CD4-positive, CD25-positive, alpha-beta regulatory T cell (primary cell): ENCODE results near the gene AKNAD1. TPM values are rescaled to one million over a fixed set of nuclear protein-coding genes. Genes with fewer than 3 reads are reported as not detected.

Source experiments
- ATAC-seq, 2 donors: fragments of 150-1000 bp; cut with Tn5 transposase; one replicate each; pipeline ENCODE4 v1.10.0; 2021; ENCODE audit warnings: low read depth in 2 of 2, moderate number of reproducible peaks in 2 of 2, moderate library complexity in 1 of 2
- DNase-seq, 3 donors: peaks; one replicate each; pipeline versions ENCODE4 v3.0.0 to v3.0.0-alpha.2; 2012 to 2022; ENCODE audit warnings: mixed read lengths in 1 of 3
- H3K27ac ChIP-seq: one replicate; pipeline ENCODE4 v1.7.0; 2013; ENCODE audit warnings: mild to moderate bottlenecking, low read length; ENCODE audit not compliant: insufficient read depth, poor library complexity, severe bottlenecking
- H3K27me3 ChIP-seq: one replicate; pipeline ENCODE4 v1.7.0; 2013; ENCODE audit warnings: low read length; ENCODE audit not compliant: control insufficient read depth, insufficient read depth
- H3K36me3 ChIP-seq: one replicate; pipeline ENCODE4 v1.7.0; 2013; ENCODE audit warnings: mild to moderate bottlenecking, low read length, moderate library complexity; ENCODE audit not compliant: control insufficient read depth, insufficient read depth
- H3K4me1 ChIP-seq: 2 replicates; pipeline ENCODE4 v1.7.0; 2013; ENCODE audit warnings: mild to moderate bottlenecking, low read length; ENCODE audit not compliant: insufficient read depth, control insufficient read depth, poor library complexity, severe bottlenecking
- H3K4me3 ChIP-seq: one replicate; pipeline ENCODE4 v1.7.0; 2013; ENCODE audit warnings: low read depth, mild to moderate bottlenecking, low read length, moderate library complexity
- H3K9me3 ChIP-seq, 2 experiments: 1 replicate in 1 of 2; 2 replicates in 1 of 2; pipeline ENCODE4 v1.7.0; 2013; ENCODE audit warnings: low read length in 2 of 2, mild to moderate bottlenecking in 1 of 2, moderate library complexity in 1 of 2; ENCODE audit not compliant: control insufficient read depth in 2 of 2
- H3K27ac Mint-ChIP-seq, 3 donors: one replicate each; pipeline ENCODE4 v1.8.0; 2020 to 2022; ENCODE audit warnings: mild to moderate bottlenecking in 3 of 3, mixed read lengths in 3 of 3, moderate library complexity in 2 of 3
- H3K27me3 Mint-ChIP-seq: one replicate; pipeline ENCODE4 v1.8.0; 2022; ENCODE audit warnings: mild to moderate bottlenecking, mixed read lengths
- H3K36me3 Mint-ChIP-seq: one replicate; pipeline ENCODE4 v1.8.0; 2020; ENCODE audit warnings: mixed read lengths
- H3K4me1 Mint-ChIP-seq, 4 donors: one replicate each; pipeline ENCODE4 v1.8.0; 2020 to 2022; ENCODE audit warnings: mixed read lengths in 4 of 4, mild to moderate bottlenecking in 1 of 4
- H3K4me3 Mint-ChIP-seq, 4 donors: one replicate each; pipeline ENCODE4 v1.8.0; 2020 to 2022; ENCODE audit warnings: mild to moderate bottlenecking in 4 of 4, mixed read lengths in 4 of 4, moderate library complexity in 3 of 4
- H3K9me3 Mint-ChIP-seq, 7 donors: one replicate each; pipeline ENCODE4 v1.8.0; 2020 to 2022; ENCODE audit warnings: mixed read lengths in 7 of 7, mild to moderate bottlenecking in 3 of 7, moderate library complexity in 2 of 7
- polyA plus RNA-seq, 4 donors: library from polyadenylated mRNA; unstranded; fragments of 300-500 nt; fragmentation: Illumina TruSeq; gene quantifications; one replicate each; pipeline ENCODE4 v1.2.3, GENCODE V29; 2021
- total RNA-seq: library from RNA; stranded (reverse); gene quantifications from one replicate; pipeline ENCODE4 v1.2.3, GENCODE V29; 2022

AKNAD1 gene
- total and polyA plus RNA-seq, 5 donors from 2014 or later, result not detected

DNA sequence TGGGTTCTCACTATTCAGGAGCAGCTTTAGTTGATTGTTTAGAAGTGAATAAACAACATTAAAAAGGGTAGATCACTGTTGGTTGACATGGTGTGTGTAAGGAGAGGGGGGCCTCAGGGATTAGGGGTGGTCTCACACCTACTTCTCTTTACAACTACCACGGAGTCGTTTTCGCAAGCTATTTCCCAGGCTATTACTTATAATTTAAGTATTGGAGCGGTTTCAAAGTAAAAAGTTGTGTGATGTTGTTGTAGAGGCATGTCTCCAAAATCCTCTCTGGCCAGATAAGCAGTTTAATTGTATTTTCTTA lies 21.2 kb upstream of the AKNAD1 start:
- Histone ChIP-seq H3K27ac (no peak overlapping the region), H3K4me1 (peaks cover 7% of the 10 kb centered on the region), H3K9me3 (no peaks in the 10 kb centered on the region), H3K4me3 (peak overlapping the region; percentile 87), H3K27me3 (peaks cover 2% of the 10 kb centered on the region), H3K36me3 (no peaks in the 10 kb centered on the region)
- Mint-ChIP-seq H3K36me3 (no peaks in the 10 kb centered on the region), H3K27ac (peak overlapping the region in 1 of 3 donors; percentile 62), H3K27me3 (peaks cover 16% of the 10 kb centered on the region), H3K4me3 (peak overlapping the region; percentile 95 to 97 (median 96)), H3K9me3 (no peaks in the 10 kb centered on the region), H3K4me1 (peaks cover 6 to 24% (median 13%) of the 10 kb centered on the region in 4 donors)
- DNase-seq (no peak), ATAC-seq (no peak)

DNA sequence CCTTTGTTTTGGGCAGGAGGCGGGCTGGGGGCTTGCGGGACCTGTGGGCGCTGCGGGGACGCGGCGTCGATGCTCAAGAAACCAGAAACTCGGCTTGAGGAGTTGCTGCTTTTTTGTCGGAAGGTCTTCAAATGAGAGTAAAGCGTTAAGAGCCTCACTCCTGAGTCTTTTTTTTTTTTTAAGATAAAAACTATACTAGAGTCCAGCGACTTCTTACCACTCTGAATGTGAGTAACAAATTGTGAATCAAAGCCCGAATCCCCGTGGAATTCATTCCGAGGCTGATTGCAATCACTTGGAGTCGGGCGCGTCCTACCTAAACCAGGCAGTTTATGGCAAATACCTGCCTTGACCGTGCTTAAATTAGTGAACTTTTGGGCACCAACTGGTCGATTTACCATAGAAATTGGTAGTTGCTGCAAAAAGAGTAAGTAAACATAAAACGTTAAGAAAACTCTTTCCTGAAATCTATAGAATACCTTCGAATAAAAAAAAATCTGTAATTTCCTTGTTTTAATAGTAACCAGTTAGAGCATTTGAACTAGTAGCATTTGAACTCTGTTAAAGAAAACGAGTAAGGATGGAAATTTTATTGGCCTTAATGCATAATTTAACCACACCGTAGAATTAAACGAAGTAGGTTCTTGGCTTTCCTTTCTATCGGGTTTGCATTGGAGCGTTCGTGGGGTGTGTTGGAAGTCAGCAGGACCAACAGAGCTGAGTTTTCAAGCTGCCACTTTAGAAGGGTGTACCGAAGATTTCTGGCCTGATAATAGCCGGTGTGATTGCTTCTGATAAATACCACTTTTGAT lies 20.7 kb upstream of the AKNAD1 start:
- peaks cover 2% of the 10 kb centered on the region for H3K27me3 ChIP-seq
- peaks cover 16% of the 10 kb centered on the region for H3K27me3 Mint-ChIP-seq
- H3K36me3 Mint-ChIP-seq, result no peaks in the 10 kb centered on the region
- H3K9me3 Mint-ChIP-seq, result no peaks in the 10 kb centered on the region
- H3K27ac Mint-ChIP-seq, result peak overlapping the region; percentile 49 to 89 (median 62)
- peaks cover 7% of the 10 kb centered on the region for H3K4me1 ChIP-seq
- peak overlapping the region; percentile 1 for H3K27ac ChIP-seq
- H3K4me3 ChIP-seq, result peak overlapping the region; percentile 87
- DNase-seq, result no peak
- peaks cover 6 to 24% (median 13%) of the 10 kb centered on the region in 4 donors for H3K4me1 Mint-ChIP-seq
- no peak for ATAC-seq
- no peaks in the 10 kb centered on the region for H3K9me3 ChIP-seq
- no peaks in the 10 kb centered on the region for H3K36me3 ChIP-seq
- peak overlapping the region; percentile 95 to 97 (median 96) for H3K4me3 Mint-ChIP-seq

- Mint-ChIP-seq H3K27ac (no peak overlapping the region), H3K4me3 (no peak overlapping the region), H3K27me3 (peaks cover 42% of the 10 kb centered on the region), H3K36me3 (no peaks in the 10 kb centered on the region), H3K9me3 (peaks cover 0 to 1% (median 0%) of the 10 kb centered on the region in 7 donors), H3K4me1 (peaks cover 0 to 1% (median under 1%) of the 10 kb centered on the region in 4 donors)
- ATAC-seq (no peak), DNase-seq (no peak)
- Histone ChIP-seq H3K9me3 (no peaks in the 10 kb centered on the region), H3K27me3 (peaks cover 15% of the 10 kb centered on the region), H3K36me3 (no peaks in the 10 kb centered on the region), H3K4me3 (no peak overlapping the region), H3K27ac (no peak overlapping the region), H3K4me1 (no peaks in the 10 kb centered on the region)
These were observed 14.3 kb upstream of the AKNAD1 start for GRCh38 chr1:108871050-108871724.

- H3K27me3 ChIP-seq, result peaks cover 13% of the 10 kb centered on the region
- peaks cover 27% of the 10 kb centered on the region for H3K27me3 Mint-ChIP-seq
- ATAC-seq, result no peak
- H3K4me3 Mint-ChIP-seq, result no peak overlapping the region
- no peaks in the 10 kb centered on the region for H3K4me1 ChIP-seq
- H3K27ac Mint-ChIP-seq, result no peak overlapping the region
- H3K27ac ChIP-seq, result no peak overlapping the region
- H3K4me3 ChIP-seq, result no peak overlapping the region
- H3K4me1 Mint-ChIP-seq, result peaks cover 0 to 3% (median 0%) of the 10 kb centered on the region in 4 donors
- H3K36me3 Mint-ChIP-seq, result no peaks in the 10 kb centered on the region
- H3K9me3 Mint-ChIP-seq, result peaks cover 0 to 1% (median 0%) of the 10 kb centered on the region in 7 donors
- no peaks in the 10 kb centered on the region for H3K36me3 ChIP-seq
- H3K9me3 ChIP-seq, result no peaks in the 10 kb centered on the region
- DNase-seq, result no peak
These were observed 8.5 kb upstream of the AKNAD1 start for GRCh38 chr1:108865316-108865910.

- Mint-ChIP-seq H3K27me3 (peaks cover 27% of the 10 kb centered on the region), H3K27ac (no peak overlapping the region), H3K4me1 (peaks cover 0 to 3% (median 0%) of the 10 kb centered on the region in 4 donors), H3K36me3 (no peaks in the 10 kb centered on the region), H3K4me3 (no peak overlapping the region), H3K9me3 (peaks cover 0 to 1% (median 0%) of the 10 kb centered on the region in 7 donors)
- ATAC-seq (no peak), DNase-seq (no peak)
- H3K27ac ChIP-seq, result no peak overlapping the region
- H3K9me3 ChIP-seq, result no peaks in the 10 kb centered on the region
- H3K4me1 ChIP-seq, result no peaks in the 10 kb centered on the region
- no peak overlapping the region for H3K4me3 ChIP-seq
- H3K36me3 ChIP-seq, result no peaks in the 10 kb centered on the region
- peaks cover 16% of the 10 kb centered on the region for H3K27me3 ChIP-seq
These were observed 7.1 kb upstream of the AKNAD1 start for GRCh38 chr1:108863984-108864383.

- Histone ChIP-seq H3K4me1 (no peaks in the 10 kb centered on the region), H3K36me3 (no peaks in the 10 kb centered on the region), H3K9me3 (no peaks in the 10 kb centered on the region), H3K27ac (no peak overlapping the region), H3K27me3 (peaks cover 16% of the 10 kb centered on the region), H3K4me3 (no peak overlapping the region)
- ATAC-seq, result no peak
- H3K4me3 Mint-ChIP-seq, result no peak overlapping the region
- peaks cover 27% of the 10 kb centered on the region for H3K27me3 Mint-ChIP-seq
- DNase-seq, result no peak
- H3K27ac Mint-ChIP-seq, result no peak overlapping the region
- H3K9me3 Mint-ChIP-seq, result peaks cover 0 to 1% (median 0%) of the 10 kb centered on the region in 7 donors
- no peaks in the 10 kb centered on the region for H3K36me3 Mint-ChIP-seq
- peaks cover 0 to 6% (median 0%) of the 10 kb centered on the region in 4 donors for H3K4me1 Mint-ChIP-seq
These were observed 6.0 kb upstream of the AKNAD1 start for GRCh38 chr1:108862698-108863477.

GRCh38 chr1:108862017-108862610 lies 5.2 kb upstream of the AKNAD1 start:
- peaks cover 28% of the 10 kb centered on the region for H3K27me3 Mint-ChIP-seq
- Histone ChIP-seq H3K27me3 (peaks cover 14% of the 10 kb centered on the region), H3K27ac (no peak overlapping the region), H3K36me3 (no peaks in the 10 kb centered on the region), H3K9me3 (no peaks in the 10 kb centered on the region), H3K4me1 (no peaks in the 10 kb centered on the region), H3K4me3 (no peak overlapping the region)
- DNase-seq, result no peak
- H3K4me3 Mint-ChIP-seq, result no peak overlapping the region
- peaks cover 0 to 1% (median 0%) of the 10 kb centered on the region in 7 donors for H3K9me3 Mint-ChIP-seq
- no peak for ATAC-seq
- H3K4me1 Mint-ChIP-seq, result peaks cover 0 to 6% (median 0%) of the 10 kb centered on the region in 4 donors
- H3K27ac Mint-ChIP-seq, result no peak overlapping the region
- H3K36me3 Mint-ChIP-seq, result no peaks in the 10 kb centered on the region
